Dendritic cell treated with granulocyte-macrophage colony-stimulating factor and Interleukin-4, amounts not matched to agents 40 ng/mL and 50 ng/mL, for 4 days (primary cell): ENCODE results near the gene GCSAML.
"Not testable (repeated sequence)": the region's sequence is repeated elsewhere in the genome, so short reads cannot be mapped to it uniquely, and the experiment has no call there.

Source experiments
- H3K27ac Mint-ChIP-seq: one replicate; pipeline ENCODE4 v1.8.0; 2022; ENCODE audit warnings: mild to moderate bottlenecking, mixed read lengths
- H3K27me3 Mint-ChIP-seq: one replicate; pipeline ENCODE4 v1.8.0; 2022; ENCODE audit warnings: mild to moderate bottlenecking, mixed read lengths
- H3K36me3 Mint-ChIP-seq: one replicate; pipeline ENCODE4 v1.8.0; 2022; ENCODE audit warnings: low read depth, mixed read lengths
- H3K4me1 Mint-ChIP-seq: one replicate; pipeline ENCODE4 v1.8.0; 2022; ENCODE audit warnings: low read depth, mixed read lengths
- H3K4me3 Mint-ChIP-seq: one replicate; pipeline ENCODE4 v1.8.0; 2022; ENCODE audit warnings: mild to moderate bottlenecking, moderate library complexity, mixed read lengths
- H3K9me3 Mint-ChIP-seq: one replicate; pipeline ENCODE4 v1.8.0; 2022; ENCODE audit warnings: mixed read lengths
- intact Hi-C: fragments of 100-400 bp; cut with micrococcal nuclease; formaldehyde crosslinking; loops from one replicate; pipeline ENCODE4 v1.15.0; 2022

Gene GCSAML

DNA sequence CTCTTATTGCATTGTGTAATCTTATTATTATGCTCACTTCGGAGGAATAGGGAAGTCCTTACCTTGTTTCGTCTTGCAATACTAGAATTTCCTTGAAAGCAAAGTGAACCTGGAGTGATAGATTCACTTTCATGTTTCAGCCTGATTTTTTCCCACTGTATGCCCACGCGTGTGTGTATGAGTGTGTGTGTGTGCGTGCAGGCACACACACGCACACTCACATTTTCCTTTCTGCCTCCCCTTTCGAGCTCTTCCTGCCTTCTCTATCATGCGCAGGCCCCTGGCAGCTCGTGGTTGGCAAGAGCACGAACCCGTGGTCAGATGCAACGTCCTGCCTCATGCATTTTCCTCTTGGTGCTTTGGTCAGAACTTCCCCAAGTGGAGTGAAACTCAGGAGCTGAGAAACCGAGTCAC lies at the start of gene GCSAML:
GCSAML (plus strand) TSS at position 366 of the 414 bp plus-strand sequence. CDS start 58 bp downstream, outside the sequence.
- Mint-ChIP-seq H3K27ac (no peak within 1 kb of the TSS), H3K9me3 (no peaks in the 10 kb centered on the region), H3K36me3 (no peaks in the 10 kb centered on the region), H3K4me1 (peaks cover 11% of the 10 kb centered on the region), H3K27me3 (peaks cover 14% of the 10 kb centered on the region), H3K4me3 (peak within 1 kb of the TSS; percentile 67)
- intact Hi-C loops, result no loop called here

DNA sequence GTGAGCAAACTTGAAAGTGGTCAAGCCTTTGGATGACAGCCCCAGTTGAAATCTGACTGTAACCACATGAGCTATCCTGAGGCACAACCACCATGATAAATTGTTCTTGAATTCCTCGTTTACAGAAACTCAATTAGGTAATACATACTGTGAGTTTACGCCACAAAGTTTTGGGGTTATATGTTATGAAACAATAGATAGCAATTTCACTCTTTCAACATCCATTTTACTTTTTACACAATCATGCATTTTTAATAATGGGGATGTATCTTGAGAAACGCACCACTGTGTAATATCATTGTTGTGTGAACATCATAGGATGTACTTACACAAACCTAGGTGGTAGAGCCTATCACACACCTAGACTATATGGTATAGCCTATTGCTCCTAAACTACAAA lies 48.1 kb upstream of the GCSAML start:
- Mint-ChIP-seq H3K27ac (no peak overlapping the region), H3K36me3 (no peaks in the 10 kb centered on the region), H3K4me1 (peaks cover 18% of the 10 kb centered on the region), H3K9me3 (no peaks in the 10 kb centered on the region), H3K4me3 (no peak overlapping the region), H3K27me3 (no peaks in the 10 kb centered on the region)
- intact Hi-C loops, result no loop called here

DNA sequence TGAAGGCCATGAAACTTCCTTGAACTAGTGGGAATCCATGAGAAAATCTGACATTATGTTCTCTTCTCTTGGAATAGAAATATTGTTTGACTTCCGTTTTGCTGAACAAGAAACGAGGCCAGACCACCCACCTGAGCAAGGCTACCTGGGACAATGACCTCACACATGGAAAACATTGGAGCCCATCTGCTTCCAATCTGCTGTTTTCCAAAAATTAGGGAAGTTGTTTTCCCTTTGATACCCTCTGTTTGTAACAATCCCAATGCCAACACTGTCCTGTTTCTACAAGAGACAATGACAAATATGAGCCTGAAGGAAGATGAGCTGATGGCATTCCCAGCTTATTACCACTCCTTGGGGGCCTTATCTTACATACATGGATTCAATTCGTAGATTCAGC lies 42.1 kb upstream of the GCSAML start:
- Mint-ChIP-seq H3K27ac (no peak overlapping the region), H3K4me1 (no peaks in the 10 kb centered on the region), H3K36me3 (no peaks in the 10 kb centered on the region), H3K4me3 (no peak overlapping the region), H3K9me3 (peaks cover 1% of the 10 kb centered on the region), H3K27me3 (peaks cover 2% of the 10 kb centered on the region)
- intact Hi-C loops, result no loop called here

DNA sequence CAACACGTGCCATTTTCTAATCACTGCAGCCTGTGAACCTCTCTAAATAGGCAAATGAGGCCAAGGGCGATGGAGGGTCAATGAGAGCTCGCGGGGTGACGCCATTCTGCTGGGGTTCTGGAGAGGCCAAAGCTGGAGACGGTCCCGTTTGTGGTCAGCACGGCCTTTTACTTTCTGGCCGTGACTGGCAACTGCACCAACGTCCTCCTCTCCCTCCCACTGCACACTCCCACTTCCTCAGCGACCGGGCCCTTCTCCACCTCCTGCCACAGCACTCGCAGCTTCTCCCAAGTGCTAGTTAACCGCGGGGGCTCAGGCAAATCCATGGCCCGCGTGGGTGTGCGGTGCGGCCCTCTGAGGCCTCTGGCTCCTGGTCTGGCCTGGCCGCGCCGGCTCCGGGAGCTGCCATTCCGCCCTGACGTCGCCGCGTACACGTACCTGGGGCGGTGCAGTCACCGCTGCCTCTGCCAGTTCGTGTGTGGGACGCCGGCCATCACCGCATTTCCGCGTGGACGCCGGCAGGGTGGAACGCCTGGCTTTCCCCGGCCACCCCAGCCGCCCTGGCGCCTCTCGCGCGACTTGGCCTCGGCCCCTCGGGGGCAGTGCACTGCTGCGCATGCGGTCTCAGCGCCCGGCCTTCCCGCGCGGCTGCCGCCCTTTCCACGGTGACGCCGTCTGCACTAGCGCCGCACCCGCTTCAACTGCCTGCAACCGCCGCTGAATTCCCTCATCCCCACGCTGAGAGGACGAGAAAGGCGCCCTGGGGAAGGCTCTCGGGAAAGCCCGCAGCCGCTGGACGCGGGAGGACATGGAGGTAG lies 30.9 kb upstream of the GCSAML start:
- intact Hi-C loops, result no loop called here
- H3K4me1 Mint-ChIP-seq, result no peaks in the 10 kb centered on the region
- peak overlapping the region; percentile 63 for H3K27ac Mint-ChIP-seq
- H3K27me3 Mint-ChIP-seq, result peaks cover 2% of the 10 kb centered on the region
- H3K36me3 Mint-ChIP-seq, result peaks cover 19% of the 10 kb centered on the region
- H3K4me3 Mint-ChIP-seq, result peak overlapping the region; percentile 69
- peaks cover 24% of the 10 kb centered on the region for H3K9me3 Mint-ChIP-seq

DNA sequence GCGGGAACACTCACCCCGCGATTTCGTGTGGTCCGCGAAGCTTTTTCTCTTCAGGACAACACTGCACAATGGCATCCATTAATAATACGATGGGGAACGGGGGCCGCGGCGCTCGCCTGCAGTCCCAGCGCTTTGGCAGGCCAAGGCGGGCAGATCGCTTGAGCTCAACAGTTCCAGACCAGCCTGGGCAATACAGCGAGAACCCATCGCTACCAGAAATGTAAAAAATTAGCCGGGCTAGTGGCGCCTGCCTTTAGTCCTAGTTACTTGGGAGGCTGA lies 30.4 kb upstream of the GCSAML start:
- Mint-ChIP-seq H3K4me1 (no peaks in the 10 kb centered on the region), H3K9me3 (peaks cover 24% of the 10 kb centered on the region), H3K27ac (no peak overlapping the region), H3K4me3 (no peak overlapping the region), H3K36me3 (peaks cover 19% of the 10 kb centered on the region), H3K27me3 (peaks cover 2% of the 10 kb centered on the region)
- intact Hi-C loops, result no loop called here

DNA sequence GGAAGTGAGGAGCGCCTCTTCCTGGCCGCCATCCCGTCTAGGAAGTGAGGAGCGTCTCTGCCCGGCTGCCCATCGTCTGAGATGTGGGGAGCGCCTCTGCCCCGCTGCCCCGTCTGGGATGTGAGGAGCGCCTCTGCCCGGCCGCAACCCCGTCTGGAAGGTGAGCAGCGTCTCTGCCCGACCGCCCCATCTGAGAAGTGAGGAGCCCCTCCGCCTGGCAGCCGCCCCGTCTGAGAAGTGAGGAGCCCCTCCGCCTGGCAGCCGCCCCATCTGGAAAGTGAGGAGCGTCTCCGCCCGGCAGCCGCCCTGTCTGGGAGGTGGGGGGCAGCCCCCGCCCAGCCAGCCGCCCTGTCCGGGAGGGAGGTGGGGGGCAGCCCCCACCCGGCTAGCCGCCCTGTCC lies 27.0 kb upstream of the GCSAML start:
- H3K9me3 Mint-ChIP-seq, H3K4me3 Mint-ChIP-seq, intact Hi-C loops, H3K27me3 Mint-ChIP-seq, H3K27ac Mint-ChIP-seq, H3K36me3 Mint-ChIP-seq, H3K4me1 Mint-ChIP-seq: not testable (repeated sequence)

DNA sequence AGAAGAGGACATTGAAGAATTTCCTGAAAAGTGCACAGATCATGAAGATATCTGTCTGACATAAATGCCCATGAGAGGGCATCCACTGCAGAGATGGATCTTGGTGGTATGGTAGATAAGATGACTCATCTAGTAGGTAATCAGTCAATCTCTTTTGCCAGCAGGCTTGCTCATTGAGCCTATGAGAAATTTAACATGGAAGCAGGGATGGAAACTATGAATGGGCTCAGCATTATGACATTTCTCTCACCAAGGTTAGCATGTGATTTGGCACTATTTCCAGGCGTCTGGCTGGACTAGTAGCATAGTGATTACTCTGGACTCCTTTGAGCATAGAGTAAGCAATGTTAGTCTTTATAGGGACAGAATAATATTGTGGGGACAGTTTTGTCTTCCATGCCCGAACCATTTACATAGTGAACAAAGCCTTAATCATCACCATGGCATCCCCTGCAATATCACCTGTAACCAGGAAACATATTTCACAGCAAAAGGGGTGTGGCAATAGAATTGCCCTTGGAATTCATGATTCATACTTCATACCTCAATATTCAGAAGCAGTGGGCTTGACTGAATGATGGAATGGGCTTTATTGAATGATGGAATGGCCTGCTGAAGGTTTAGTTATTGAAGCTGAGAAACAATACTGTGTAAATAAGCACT lies 20.0 kb upstream of the GCSAML start:
- H3K27ac Mint-ChIP-seq, result no peak overlapping the region
- no peaks in the 10 kb centered on the region for H3K36me3 Mint-ChIP-seq
- peaks cover 10% of the 10 kb centered on the region for H3K4me1 Mint-ChIP-seq
- H3K9me3 Mint-ChIP-seq, result no peaks in the 10 kb centered on the region
- no peaks in the 10 kb centered on the region for H3K27me3 Mint-ChIP-seq
- H3K4me3 Mint-ChIP-seq, result no peak overlapping the region
- intact Hi-C loops, result no loop called here

DNA sequence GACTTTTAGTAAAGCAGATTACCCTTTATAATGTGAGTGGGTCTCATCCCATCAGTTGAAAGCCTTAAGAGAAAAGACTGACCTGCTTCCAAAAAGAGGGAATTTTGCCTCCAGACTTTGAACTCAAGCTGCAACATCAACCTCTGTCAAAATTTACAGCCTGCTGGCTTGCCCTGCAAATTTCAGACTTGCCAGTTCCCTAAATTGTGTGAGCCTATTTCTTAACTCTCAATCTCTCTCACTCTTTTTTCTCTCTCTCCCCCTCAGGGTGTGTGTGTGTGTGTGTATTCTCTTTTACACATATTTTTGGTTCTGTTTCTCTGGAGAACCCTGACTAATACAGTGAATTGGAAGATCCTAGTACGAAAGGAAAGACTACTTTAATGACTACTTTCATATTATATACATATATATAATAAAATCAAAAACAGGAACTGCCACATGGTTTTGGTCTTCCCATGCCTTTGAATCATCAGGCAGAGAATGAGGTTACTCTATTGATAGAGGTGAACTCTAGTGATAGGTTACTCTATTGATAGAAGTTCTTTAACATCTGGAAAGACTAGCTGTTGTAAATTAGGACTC lies 19.1 kb upstream of the GCSAML start:
- intact Hi-C loops, result no loop called here
- H3K4me1 Mint-ChIP-seq, result peaks cover 10% of the 10 kb centered on the region
- no peaks in the 10 kb centered on the region for H3K27me3 Mint-ChIP-seq
- H3K9me3 Mint-ChIP-seq, result no peaks in the 10 kb centered on the region
- no peak overlapping the region for H3K27ac Mint-ChIP-seq
- no peak overlapping the region for H3K4me3 Mint-ChIP-seq
- H3K36me3 Mint-ChIP-seq, result no peaks in the 10 kb centered on the region

DNA sequence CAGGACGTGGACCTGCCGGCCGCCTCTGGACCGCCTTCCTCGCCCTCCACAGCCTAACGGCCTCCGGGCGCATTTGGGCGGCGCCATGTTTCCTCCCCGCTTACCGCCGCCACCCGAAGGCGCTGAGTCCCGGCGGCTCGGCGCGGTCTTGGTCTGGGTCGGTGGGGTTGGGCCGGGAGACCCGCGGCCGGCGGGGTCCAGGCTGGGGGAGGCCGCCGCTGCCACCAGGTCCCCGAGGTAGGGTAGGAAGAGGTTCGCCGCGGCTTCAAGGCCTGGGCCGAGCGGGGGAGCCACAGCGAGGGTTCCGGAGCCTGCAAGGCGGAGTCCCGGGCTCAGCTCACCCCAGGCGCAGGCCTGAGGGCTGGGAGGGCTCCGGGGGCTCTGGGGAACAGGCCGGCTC lies 18.1 kb upstream of the GCSAML start:
- Mint-ChIP-seq H3K9me3 (no peaks in the 10 kb centered on the region), H3K27me3 (no peaks in the 10 kb centered on the region), H3K4me3 (peak overlapping the region; percentile 60), H3K27ac (no peak overlapping the region), H3K4me1 (peaks cover 10% of the 10 kb centered on the region), H3K36me3 (no peaks in the 10 kb centered on the region)
- intact Hi-C loops, result no loop called here

DNA sequence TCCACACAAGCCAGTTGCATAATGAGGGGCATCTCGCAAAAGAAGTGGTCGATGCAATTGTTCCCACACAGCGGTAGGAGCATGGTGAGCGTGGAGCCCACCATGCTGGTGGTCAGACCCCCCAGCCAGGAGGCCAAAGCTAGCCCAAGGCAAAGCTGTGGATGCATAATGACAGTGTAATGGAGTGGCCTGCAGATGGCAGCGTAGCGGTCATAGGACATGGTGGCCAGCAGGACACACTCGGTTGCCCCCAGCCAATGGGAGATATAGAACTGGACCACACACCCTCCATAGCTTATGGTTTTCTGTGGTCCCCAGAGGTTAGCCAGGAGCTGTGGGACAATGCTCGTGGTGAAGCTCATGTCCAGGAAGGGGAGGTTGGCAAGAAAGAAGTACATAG lies 17.0 kb upstream of the GCSAML start:
- H3K36me3 Mint-ChIP-seq, result no peaks in the 10 kb centered on the region
- no peaks in the 10 kb centered on the region for H3K9me3 Mint-ChIP-seq
- intact Hi-C loops, result no loop called here
- H3K4me3 Mint-ChIP-seq, result no peak overlapping the region
- peaks cover 10% of the 10 kb centered on the region for H3K4me1 Mint-ChIP-seq
- H3K27ac Mint-ChIP-seq, result no peak overlapping the region
- no peaks in the 10 kb centered on the region for H3K27me3 Mint-ChIP-seq

DNA sequence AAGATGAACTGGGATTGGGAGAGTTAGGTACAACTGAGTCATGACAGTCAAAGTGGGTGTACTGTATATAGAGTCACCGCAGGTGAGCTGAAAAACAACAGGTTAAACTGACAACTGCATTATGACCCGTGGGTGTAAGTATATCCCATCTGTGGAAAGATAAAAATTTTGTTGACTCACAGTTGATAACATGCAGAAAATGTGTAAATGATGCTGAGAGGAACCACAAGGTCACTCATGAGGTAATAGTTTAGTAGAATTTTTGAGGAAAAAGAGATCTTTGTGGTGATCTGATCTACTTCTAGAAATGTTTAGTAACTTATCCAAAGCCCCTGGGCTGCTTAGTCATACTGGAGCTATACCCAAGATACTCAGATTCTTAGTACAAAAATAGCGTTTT lies 13.5 kb upstream of the GCSAML start:
- no peak overlapping the region for H3K27ac Mint-ChIP-seq
- no peaks in the 10 kb centered on the region for H3K27me3 Mint-ChIP-seq
- H3K4me1 Mint-ChIP-seq, result peaks cover 3% of the 10 kb centered on the region
- intact Hi-C loops, result no loop called here
- H3K9me3 Mint-ChIP-seq, result no peaks in the 10 kb centered on the region
- no peaks in the 10 kb centered on the region for H3K36me3 Mint-ChIP-seq
- no peak overlapping the region for H3K4me3 Mint-ChIP-seq

DNA sequence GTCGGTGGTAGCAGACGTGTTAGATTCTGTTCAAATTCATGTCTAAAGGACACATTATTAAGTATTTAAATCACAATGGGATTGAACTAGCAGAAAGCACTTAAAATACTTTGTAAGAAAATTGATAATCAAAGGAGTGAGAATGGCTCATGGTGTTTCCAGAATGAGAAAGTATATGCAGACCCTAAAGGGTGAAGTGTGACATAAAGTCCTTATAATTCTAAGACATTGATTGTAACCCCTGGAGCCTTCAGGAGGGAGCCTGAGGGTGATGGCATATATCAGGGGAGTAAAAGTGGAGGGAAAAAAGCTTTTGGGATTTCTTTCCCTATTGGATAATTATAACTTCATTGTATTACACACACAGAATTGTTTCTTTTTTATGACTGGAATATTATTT lies 12.6 kb upstream of the GCSAML start, which contains the start of gene OR2C3:
OR2C3 (minus strand) TSS at position 101 of the 400 bp plus-strand sequence. CDS start 3,929 bp downstream, outside the sequence.
- H3K4me3 Mint-ChIP-seq, result no peak within 1 kb of the TSS
- no peak within 1 kb of the TSS for H3K27ac Mint-ChIP-seq
- intact Hi-C loops, result no loop called here
- H3K9me3 Mint-ChIP-seq, result no peaks in the 10 kb centered on the region
- H3K27me3 Mint-ChIP-seq, result no peaks in the 10 kb centered on the region
- H3K4me1 Mint-ChIP-seq, result peaks cover 5% of the 10 kb centered on the region
- H3K36me3 Mint-ChIP-seq, result no peaks in the 10 kb centered on the region

DNA sequence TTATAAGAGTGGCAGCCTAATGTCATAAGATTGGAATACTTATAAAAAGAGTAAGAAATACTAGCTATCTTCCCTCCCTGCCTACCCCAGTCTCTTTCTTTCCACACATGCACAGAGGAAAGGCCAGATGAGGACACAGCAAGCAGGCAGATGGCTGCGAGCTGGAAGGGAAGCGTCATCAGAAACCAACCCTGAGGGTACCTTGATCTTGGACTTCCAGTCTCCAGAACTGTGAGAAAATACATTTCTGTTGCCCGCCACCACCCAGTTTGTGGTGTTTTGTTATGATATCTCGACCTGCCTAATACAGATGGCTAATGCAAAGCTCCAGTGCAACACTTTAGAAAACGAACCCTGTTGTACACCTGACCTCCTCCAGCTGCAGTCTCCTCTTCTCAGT lies 10.4 kb upstream of the GCSAML start:
- H3K4me3 Mint-ChIP-seq, result no peak overlapping the region
- no peaks in the 10 kb centered on the region for H3K27me3 Mint-ChIP-seq
- H3K9me3 Mint-ChIP-seq, result no peaks in the 10 kb centered on the region
- H3K4me1 Mint-ChIP-seq, result peaks cover 5% of the 10 kb centered on the region
- intact Hi-C loops, result no loop called here
- no peak overlapping the region for H3K27ac Mint-ChIP-seq
- H3K36me3 Mint-ChIP-seq, result no peaks in the 10 kb centered on the region

DNA sequence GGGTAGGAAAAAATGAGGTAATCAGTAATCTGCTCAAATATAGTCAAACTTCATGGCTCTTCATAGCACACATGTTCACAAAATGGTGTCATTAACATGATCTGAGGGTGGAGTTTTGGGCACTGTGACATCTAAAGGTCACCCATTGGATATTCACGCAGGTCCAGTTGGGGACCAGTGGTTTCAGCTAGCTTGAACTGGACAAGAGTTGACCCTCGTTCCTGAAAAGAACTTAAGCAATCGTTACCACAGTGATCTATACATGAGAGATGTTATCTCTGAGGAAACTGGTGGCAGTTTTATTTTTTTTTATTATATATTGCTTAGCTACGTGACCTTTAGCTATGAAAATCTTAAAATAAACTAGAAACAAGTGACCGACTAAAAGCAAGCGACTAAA lies 9.7 kb upstream of the GCSAML start:
- intact Hi-C loops, result no loop called here
- no peak overlapping the region for H3K27ac Mint-ChIP-seq
- peaks cover 5% of the 10 kb centered on the region for H3K4me1 Mint-ChIP-seq
- no peaks in the 10 kb centered on the region for H3K36me3 Mint-ChIP-seq
- no peaks in the 10 kb centered on the region for H3K27me3 Mint-ChIP-seq
- no peak overlapping the region for H3K4me3 Mint-ChIP-seq
- H3K9me3 Mint-ChIP-seq, result no peaks in the 10 kb centered on the region
